Type B pancreatic cell (in vitro differentiated cells): ENCODE measurements around the gene CCNC. TPM values are rescaled to one million over a fixed set of nuclear protein-coding genes. Genes with fewer than 3 reads are reported as not detected.
A peak's percentile ranks its signal among the peaks of the same experiment; 100 is the strongest.

Source experiments
- DNase-seq: peaks from one replicate; pipeline ENCODE4 v3.0.0; 2021; ENCODE audit warnings: mixed read lengths; ENCODE audit not compliant: unreplicated experiment; ENCODE audit errors: extremely low spot score
- H3K27ac Mint-ChIP-seq: 2 replicates; pipeline ENCODE4 v1.8.0; 2021; ENCODE audit warnings: mild to moderate bottlenecking, mixed read lengths
- H3K27me3 Mint-ChIP-seq: 2 replicates; pipeline ENCODE4 v1.8.0; 2021; ENCODE audit warnings: mixed read lengths
- H3K36me3 Mint-ChIP-seq: 2 replicates; pipeline ENCODE4 v1.8.0; 2021; ENCODE audit warnings: mixed read lengths
- H3K4me1 Mint-ChIP-seq: one replicate; pipeline ENCODE4 v1.8.0; 2021; ENCODE audit warnings: mixed read lengths; ENCODE audit not compliant: unreplicated experiment
- H3K4me3 Mint-ChIP-seq: 2 replicates; pipeline ENCODE4 v1.8.0; 2021; ENCODE audit warnings: mild to moderate bottlenecking, mixed read lengths
- H3K9me3 Mint-ChIP-seq: 2 replicates; pipeline ENCODE4 v1.8.0; 2021; ENCODE audit warnings: mixed read lengths
- total RNA-seq: library from RNA; stranded (reverse); gene quantifications from 2 replicates; pipeline ENCODE4 v1.2.1, GENCODE V29; 2021; ENCODE audit warnings: low replicate concordance
- TF ChIP-seq, protein P1 (sequence below): fragments of 200-600 bp; sonication (generic); conservative IDR thresholded peaks from 2 replicates; pipeline ENCODE4 v1.5.0; 2021; ENCODE audit warnings: antibody characterized with exemption, mild to moderate bottlenecking

Gene CCNC
- total RNA-seq, 1 donor from 2014 or later, result 52.0 TPM

DNA sequence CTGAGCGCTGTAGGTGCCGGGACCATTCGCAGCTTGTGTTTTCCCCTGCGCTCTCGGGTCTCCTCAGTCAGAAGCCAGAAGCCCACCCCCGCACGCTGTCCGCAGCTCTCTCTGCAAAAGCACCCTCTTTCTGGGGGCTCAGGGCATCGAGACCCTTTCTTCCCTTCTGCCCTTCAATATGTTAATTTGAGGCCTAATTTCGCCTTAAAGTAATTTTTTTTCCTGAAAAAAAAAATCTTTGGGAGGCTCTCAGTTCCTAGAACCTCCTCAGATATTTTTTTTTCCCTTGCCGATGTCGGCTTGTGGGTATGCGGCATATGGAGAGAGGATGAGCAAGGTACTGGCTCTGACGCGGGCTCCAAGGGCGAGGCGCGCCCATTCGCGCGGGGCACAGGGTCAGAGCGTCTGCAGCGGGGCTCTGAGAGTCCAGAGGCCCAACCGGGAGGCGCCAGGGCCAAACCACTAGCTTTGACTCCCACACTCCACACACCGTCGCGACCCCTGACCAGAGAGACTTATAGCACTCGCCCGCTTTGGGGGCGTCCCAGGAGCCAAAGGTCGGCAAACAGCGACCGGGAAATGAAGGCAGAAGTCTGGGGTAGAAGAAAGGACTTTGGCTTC, 39.1 kb upstream of the CCNC start:
- TF ChIP-seq, protein P1, sequence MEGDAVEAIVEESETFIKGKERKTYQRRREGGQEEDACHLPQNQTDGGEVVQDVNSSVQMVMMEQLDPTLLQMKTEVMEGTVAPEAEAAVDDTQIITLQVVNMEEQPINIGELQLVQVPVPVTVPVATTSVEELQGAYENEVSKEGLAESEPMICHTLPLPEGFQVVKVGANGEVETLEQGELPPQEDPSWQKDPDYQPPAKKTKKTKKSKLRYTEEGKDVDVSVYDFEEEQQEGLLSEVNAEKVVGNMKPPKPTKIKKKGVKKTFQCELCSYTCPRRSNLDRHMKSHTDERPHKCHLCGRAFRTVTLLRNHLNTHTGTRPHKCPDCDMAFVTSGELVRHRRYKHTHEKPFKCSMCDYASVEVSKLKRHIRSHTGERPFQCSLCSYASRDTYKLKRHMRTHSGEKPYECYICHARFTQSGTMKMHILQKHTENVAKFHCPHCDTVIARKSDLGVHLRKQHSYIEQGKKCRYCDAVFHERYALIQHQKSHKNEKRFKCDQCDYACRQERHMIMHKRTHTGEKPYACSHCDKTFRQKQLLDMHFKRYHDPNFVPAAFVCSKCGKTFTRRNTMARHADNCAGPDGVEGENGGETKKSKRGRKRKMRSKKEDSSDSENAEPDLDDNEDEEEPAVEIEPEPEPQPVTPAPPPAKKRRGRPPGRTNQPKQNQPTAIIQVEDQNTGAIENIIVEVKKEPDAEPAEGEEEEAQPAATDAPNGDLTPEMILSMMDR, result no peak
- Mint-ChIP-seq H3K4me3 (no peak overlapping the region), H3K4me1 (peaks cover 3% of the 10 kb centered on the region), H3K27ac (no peak overlapping the region), H3K27me3 (peaks cover 97% of the 10 kb centered on the region), H3K9me3 (no peaks in the 10 kb centered on the region), H3K36me3 (no peaks in the 10 kb centered on the region)
- no peak for DNase-seq

- no peak within 1 kb of the TSS for H3K27ac Mint-ChIP-seq
- H3K4me3 Mint-ChIP-seq, result no peak within 1 kb of the TSS
- DNase-seq, result no peak
- H3K36me3 Mint-ChIP-seq, result no peaks in the 10 kb centered on the region
- no peaks in the 10 kb centered on the region for H3K9me3 Mint-ChIP-seq
- TF ChIP-seq, protein P1, result no peak
- H3K4me1 Mint-ChIP-seq, result peaks cover 5% of the 10 kb centered on the region
- H3K27me3 Mint-ChIP-seq, result peaks cover 97% of the 10 kb centered on the region
Observed at GRCh38 chr6:99606656-99607415, 38.4 kb upstream of the CCNC start, which contains the start of gene PRDM13. Gene PRDM13, plus strand, starts transcription at chr6:99606833. Its CDS starts 202 bp downstream, at chr6:99607035.

GRCh38 chr6:99605911-99606655, 37.6 kb upstream of the CCNC start:
- TF ChIP-seq, protein P1, result no peak
- Mint-ChIP-seq H3K27ac (no peak overlapping the region), H3K4me3 (no peak overlapping the region), H3K27me3 (peaks cover 97% of the 10 kb centered on the region), H3K9me3 (no peaks in the 10 kb centered on the region), H3K36me3 (no peaks in the 10 kb centered on the region), H3K4me1 (peaks cover 5% of the 10 kb centered on the region)
- no peak for DNase-seq

DNA sequence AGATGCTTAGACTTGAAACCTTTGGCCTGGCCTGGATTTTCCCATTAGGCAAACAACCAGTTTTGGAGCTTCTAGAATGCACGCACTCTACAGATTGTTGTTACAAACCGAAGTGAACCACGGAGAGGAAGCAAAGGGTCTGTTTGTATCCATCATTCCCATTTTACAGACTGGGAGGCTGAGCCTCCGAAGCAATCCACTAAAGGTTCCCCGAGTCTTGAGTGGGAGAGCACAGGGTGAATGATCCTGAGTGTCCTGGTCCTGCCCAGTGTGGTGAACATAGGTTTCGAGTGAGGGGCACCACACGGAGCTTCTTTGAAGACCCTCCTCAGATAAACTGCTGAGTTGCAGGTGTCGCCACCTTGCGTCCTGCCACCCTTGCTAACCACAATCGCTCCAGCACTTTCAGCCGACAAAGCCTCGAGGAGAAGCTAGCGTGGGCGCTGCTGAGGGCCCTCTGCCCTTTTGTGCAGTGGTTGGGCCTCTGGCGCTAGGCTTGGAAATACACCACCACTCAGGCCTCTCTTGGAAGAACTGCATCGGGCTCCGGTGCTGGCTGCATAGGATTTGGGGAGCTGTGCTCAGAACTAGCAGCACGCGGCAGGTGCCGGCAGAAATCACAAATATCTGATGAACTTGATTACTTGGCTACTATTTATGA, 36.7 kb upstream of the CCNC start:
- Mint-ChIP-seq H3K9me3 (no peaks in the 10 kb centered on the region), H3K27me3 (peaks cover 97% of the 10 kb centered on the region), H3K4me3 (peak overlapping the region; percentile 72)

More for the DNA sequence above, 36.7 kb upstream of the CCNC start:
- DNase-seq, result no peak
- TF ChIP-seq, protein P1, result peak; percentile 33
- Mint-ChIP-seq H3K4me1 (peaks cover 5% of the 10 kb centered on the region), H3K36me3 (no peaks in the 10 kb centered on the region), H3K27ac (no peak overlapping the region)
